ENCODE measurements around the gene SCT.
"Not testable (repeated sequence)": the region's sequence is repeated elsewhere in the genome, so short reads cannot be mapped to it uniquely, and the experiment has no call there.

SCT gene

GRCh38 chr11:660281-660680, 33.3 kb upstream of the SCT start:
- TF ChIP-seq FOXP2 (optimal IDR thresholded peaks at IDR 0.05; ENCODE audit: control extremely low read depth, extremely low read length, insufficient read depth) (no peak), POLR2AphosphoS5 (IDR thresholded peaks at IDR 0.05; ENCODE audit: borderline replicate concordance, low read depth, low read length) (no peak), EZH2 (IDR thresholded peaks at IDR 0.05) (no peak)
- Histone ChIP-seq H3K4me3 (no peak overlapping the region), H3K36me3 (ENCODE audit: insufficient read depth, low read length) (peaks cover 38% of the 10 kb centered on the region), H3K9ac (ENCODE audit: insufficient read length) (no peak overlapping the region), H3K9me3 (ENCODE audit: low read depth, low read length) (no peaks in the 10 kb centered on the region), H3K27ac (no peak overlapping the region)
- no peak for DNase-seq (ENCODE audit: low read depth, low spot score)

GRCh38 chr11:659532-660085, 32.6 kb upstream of the SCT start:
- Histone ChIP-seq H3K9me3 (ENCODE audit: low read depth, low read length) (no peaks in the 10 kb centered on the region), H3K27ac (no peak overlapping the region), H3K36me3 (ENCODE audit: insufficient read depth, low read length) (peaks cover 38% of the 10 kb centered on the region), H3K4me3 (no peak overlapping the region), H3K9ac (ENCODE audit: insufficient read length) (no peak overlapping the region)
- no peak for DNase-seq (ENCODE audit: low read depth, low spot score)
- TF ChIP-seq POLR2AphosphoS5 (IDR thresholded peaks at IDR 0.05; ENCODE audit: borderline replicate concordance, low read depth, low read length) (no peak), EZH2 (IDR thresholded peaks at IDR 0.05) (no peak), FOXP2 (optimal IDR thresholded peaks at IDR 0.05; ENCODE audit: control extremely low read depth, extremely low read length, insufficient read depth) (no peak)

- TF ChIP-seq FOXP2 (optimal IDR thresholded peaks at IDR 0.05; ENCODE audit: control extremely low read depth, extremely low read length, insufficient read depth) (no peak), POLR2AphosphoS5 (IDR thresholded peaks at IDR 0.05; ENCODE audit: borderline replicate concordance, low read depth, low read length) (no peak), EZH2 (IDR thresholded peaks at IDR 0.05) (no peak)
- Histone ChIP-seq H3K27ac (no peak overlapping the region), H3K9ac (ENCODE audit: insufficient read length) (no peak overlapping the region), H3K9me3 (ENCODE audit: low read depth, low read length) (no peaks in the 10 kb centered on the region), H3K36me3 (ENCODE audit: insufficient read depth, low read length) (peaks cover 36% of the 10 kb centered on the region; the same call in 1 of the 2 replicates), H3K4me3 (no peak overlapping the region)
- no peak for DNase-seq (ENCODE audit: low read depth, low spot score)
Measured at GRCh38 chr11:657691-658126, 30.7 kb upstream of the SCT start.

GRCh38 chr11:656866-657265, 29.9 kb upstream of the SCT start:
- no peak for DNase-seq (ENCODE audit: low read depth, low spot score)

GRCh38 chr11:656426-656825, 29.4 kb upstream of the SCT start:
- Histone ChIP-seq H3K27ac (no peak overlapping the region), H3K9ac (ENCODE audit: insufficient read length) (no peak overlapping the region), H3K4me3 (no peak overlapping the region), H3K9me3 (ENCODE audit: low read depth, low read length) (no peaks in the 10 kb centered on the region), H3K36me3 (ENCODE audit: insufficient read depth, low read length) (peaks cover 43% of the 10 kb centered on the region)
- TF ChIP-seq POLR2AphosphoS5 (IDR thresholded peaks at IDR 0.05; ENCODE audit: borderline replicate concordance, low read depth, low read length), result no peak
- DNase-seq (ENCODE audit: low read depth, low spot score), result no peak

More at GRCh38 chr11:656866-657265, 29.9 kb upstream of the SCT start:
- Histone ChIP-seq H3K4me3 (no peak overlapping the region), H3K36me3 (ENCODE audit: insufficient read depth, low read length) (peaks cover 39% of the 10 kb centered on the region), H3K9ac (ENCODE audit: insufficient read length) (no peak overlapping the region), H3K9me3 (ENCODE audit: low read depth, low read length) (no peaks in the 10 kb centered on the region), H3K27ac (no peak overlapping the region)
- TF ChIP-seq EZH2 (IDR thresholded peaks at IDR 0.05) (no peak), FOXP2 (optimal IDR thresholded peaks at IDR 0.05; ENCODE audit: control extremely low read depth, extremely low read length, insufficient read depth) (no peak), POLR2AphosphoS5 (IDR thresholded peaks at IDR 0.05; ENCODE audit: borderline replicate concordance, low read depth, low read length) (no peak)

GRCh38 chr11:655036-655726, 28.2 kb upstream of the SCT start:
- H3K9ac ChIP-seq (ENCODE audit: insufficient read length), result no peak overlapping the region
- H3K9me3 ChIP-seq (ENCODE audit: low read depth, low read length), result no peaks in the 10 kb centered on the region
- no peak for DNase-seq (ENCODE audit: low read depth, low spot score)
- TF ChIP-seq FOXP2 (optimal IDR thresholded peaks at IDR 0.05; ENCODE audit: control extremely low read depth, extremely low read length, insufficient read depth) (no peak), POLR2AphosphoS5 (IDR thresholded peaks at IDR 0.05; ENCODE audit: borderline replicate concordance, low read depth, low read length) (no peak), EZH2 (IDR thresholded peaks at IDR 0.05) (no peak)
- H3K4me3 ChIP-seq, result no peak overlapping the region
- peaks cover 41% of the 10 kb centered on the region for H3K36me3 ChIP-seq (ENCODE audit: insufficient read depth, low read length)
- H3K27ac ChIP-seq, result no peak overlapping the region

- not testable (repeated sequence) for H3K9me3 ChIP-seq (ENCODE audit: low read depth, low read length); DNase-seq (ENCODE audit: low read depth, low spot score); H3K27ac ChIP-seq; H3K4me3 ChIP-seq; H3K9ac ChIP-seq (ENCODE audit: insufficient read length)
- H3K36me3 ChIP-seq (ENCODE audit: insufficient read depth, low read length), result peaks cover 40% of the 10 kb centered on the region
Measured at GRCh38 chr11:654444-654843, 27.5 kb upstream of the SCT start.

- Histone ChIP-seq H3K9ac (ENCODE audit: insufficient read length) (no peak overlapping the region), H3K4me3 (no peak overlapping the region), H3K9me3 (ENCODE audit: low read depth, low read length) (no peaks in the 10 kb centered on the region), H3K36me3 (ENCODE audit: insufficient read depth, low read length) (peaks cover 36% of the 10 kb centered on the region), H3K27ac (no peak overlapping the region)
- no peak for DNase-seq (ENCODE audit: low read depth, low spot score)
- no peak for TF ChIP-seq EZH2 (IDR thresholded peaks at IDR 0.05)
- no peak for TF ChIP-seq POLR2AphosphoS5 (IDR thresholded peaks at IDR 0.05; ENCODE audit: borderline replicate concordance, low read depth, low read length)
- TF ChIP-seq FOXP2 (optimal IDR thresholded peaks at IDR 0.05; ENCODE audit: control extremely low read depth, extremely low read length, insufficient read depth), result no peak
Measured at GRCh38 chr11:653837-654236, 26.9 kb upstream of the SCT start.

- not testable (repeated sequence) for H3K27ac ChIP-seq; DNase-seq (ENCODE audit: low read depth, low spot score); H3K9ac ChIP-seq (ENCODE audit: insufficient read length); H3K9me3 ChIP-seq (ENCODE audit: low read depth, low read length); H3K4me3 ChIP-seq
- H3K36me3 ChIP-seq (ENCODE audit: insufficient read depth, low read length), result peaks cover 36% of the 10 kb centered on the region
Measured at GRCh38 chr11:653136-653535, 26.2 kb upstream of the SCT start.
